ENCODE results near the gene ISCA1. TPM values are rescaled to one million over a fixed set of nuclear protein-coding genes. Genes with fewer than 3 reads are reported as not detected.
A peak's percentile ranks its signal among the peaks of the same experiment; 100 is the strongest.

Gene ISCA1
- polyA plus RNA-seq, 3 donors = 59.5 to 67.9 (median 62.3) TPM

DNA sequence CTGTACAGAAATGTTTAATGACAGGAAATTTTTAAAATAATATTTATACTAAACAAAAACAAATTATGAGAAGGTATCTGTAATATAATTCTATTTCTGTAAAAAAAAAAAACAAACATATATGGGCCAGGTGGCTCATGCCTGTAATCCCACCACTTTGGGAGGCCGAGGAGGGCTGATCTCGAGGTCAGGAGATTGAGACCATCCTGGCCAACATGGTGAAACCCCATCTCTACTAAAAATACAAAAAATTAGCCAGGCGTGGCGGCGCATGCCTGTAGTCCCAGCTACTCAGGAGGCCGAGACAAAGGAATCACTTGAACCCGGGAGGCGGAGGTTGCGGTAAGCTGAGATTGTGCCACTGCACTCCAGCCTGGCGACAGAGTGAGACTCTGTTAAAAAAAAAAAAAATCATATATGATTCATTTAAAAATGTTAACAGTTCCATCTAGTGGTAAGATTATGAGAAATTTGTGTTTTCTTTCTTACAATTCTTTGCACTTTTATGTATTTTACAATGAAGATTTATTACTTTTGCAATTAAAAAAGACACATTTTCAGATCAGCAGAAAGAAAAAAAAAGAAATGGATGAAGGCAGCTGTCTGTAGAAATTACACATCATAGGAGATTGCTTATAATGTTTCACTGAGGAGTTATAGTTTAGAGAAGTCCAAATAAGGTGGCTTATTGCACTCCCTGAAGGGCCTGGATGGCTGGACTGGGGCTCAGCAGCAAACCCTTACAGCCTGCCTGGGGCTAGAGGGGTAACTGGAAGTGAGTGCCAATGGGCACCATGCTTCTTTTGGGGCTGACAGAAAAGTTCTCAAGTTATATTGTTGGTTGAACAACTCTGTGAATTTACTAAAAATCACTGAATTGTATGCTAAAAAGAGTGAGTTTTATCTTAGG, 43.2 kb downstream of the ISCA1 start:
- peak in 1 of 3 donors; percentile 20 for DNase-seq (ENCODE audit: low read depth in 3 of 3, low spot score in 2 of 3)

DNA sequence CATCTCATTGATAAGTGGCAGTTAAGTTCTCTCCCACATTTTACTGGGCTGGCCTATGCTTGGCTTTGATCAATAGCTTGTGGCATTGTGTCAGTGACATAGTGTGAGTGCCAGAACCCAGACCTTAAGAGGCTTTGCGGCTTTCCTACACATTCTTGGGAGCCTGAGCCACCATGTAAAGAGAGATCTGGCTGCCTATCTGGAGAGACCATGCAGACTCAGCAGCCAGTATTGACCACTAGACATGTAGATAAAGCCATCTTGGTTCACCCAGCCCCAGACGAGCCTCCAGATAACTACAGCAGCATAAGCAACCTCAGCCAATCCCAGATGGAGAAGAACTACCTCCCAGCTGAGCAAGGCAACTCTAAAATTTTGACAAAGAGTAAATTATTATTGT, 51.5 kb downstream of the ISCA1 start:
- DNase-seq (ENCODE audit: low read depth in 3 of 3, low spot score in 2 of 3) = no peak

DNA sequence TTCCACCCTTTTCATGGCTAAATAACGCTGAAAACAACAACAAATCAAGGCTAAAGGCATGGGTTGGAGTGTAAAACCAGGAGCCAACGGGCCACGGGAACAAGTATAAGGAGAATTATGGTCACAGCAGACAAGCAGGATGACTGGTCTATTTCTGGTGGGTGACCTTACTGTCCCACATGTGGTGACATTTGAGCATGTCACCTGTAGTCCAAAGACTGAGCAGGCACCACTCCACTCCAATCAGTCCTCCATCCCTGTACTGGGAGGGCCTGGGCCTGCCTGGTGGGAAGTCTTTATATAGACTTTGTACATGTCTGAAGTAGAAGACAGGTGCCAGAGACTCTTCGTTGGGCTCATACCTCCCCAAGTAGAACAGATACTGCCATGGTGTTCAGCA, 59.7 kb downstream of the ISCA1 start:
- DNase-seq (ENCODE audit: low read depth in 3 of 3, low spot score in 2 of 3) = no peak

DNA sequence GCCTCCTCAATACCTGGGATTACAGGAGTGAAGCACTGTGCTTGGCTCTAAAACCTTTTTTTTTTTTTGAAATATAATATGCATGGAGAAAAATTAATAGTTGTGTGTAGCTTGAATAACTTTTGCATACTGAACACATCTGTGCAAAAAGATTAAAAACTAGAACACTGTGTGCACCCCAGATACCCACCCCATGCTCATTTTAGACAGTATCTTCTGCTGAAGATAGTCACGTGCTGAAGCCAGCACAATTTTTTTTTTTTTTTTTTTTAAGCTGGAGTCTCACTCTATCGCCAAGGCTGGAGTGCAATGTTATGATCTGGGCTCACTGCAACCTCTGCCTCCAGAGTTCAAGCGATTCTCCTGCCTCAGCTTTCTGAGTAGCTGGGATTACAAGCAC, 62.7 kb downstream of the ISCA1 start:
- DNase-seq (ENCODE audit: low read depth in 3 of 3, low spot score in 2 of 3) = no peak

DNA sequence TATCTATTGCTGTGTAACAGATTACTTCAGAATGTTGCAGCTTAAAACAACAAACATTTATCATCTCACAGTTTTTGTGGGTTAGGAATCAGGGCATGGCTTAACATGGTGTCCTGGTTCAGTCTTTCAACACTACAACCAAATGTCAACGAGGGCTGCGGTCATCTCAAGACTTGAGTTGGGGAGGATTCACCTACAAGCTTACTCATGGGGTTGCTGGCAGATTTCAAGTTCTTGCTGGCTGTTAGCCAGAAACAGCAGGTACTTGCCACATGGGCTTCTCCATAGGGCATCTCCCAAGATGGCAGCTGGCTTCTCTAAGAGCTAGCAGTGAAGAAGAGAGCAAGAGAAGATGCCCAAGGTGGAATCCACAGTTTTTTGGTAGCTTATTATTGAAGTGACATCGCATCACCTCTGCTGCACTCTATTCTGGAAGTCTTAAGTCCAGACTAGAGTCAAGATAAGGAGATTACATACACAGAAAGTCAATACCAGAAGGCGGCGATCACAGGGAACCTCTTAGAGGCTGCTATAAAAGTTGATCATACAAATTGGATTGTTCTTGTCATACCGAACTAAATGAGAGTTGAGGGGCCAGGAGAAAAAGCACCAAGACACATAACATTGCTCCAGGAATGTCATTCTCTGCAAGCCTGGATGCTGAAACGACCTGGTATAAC, 65.1 kb downstream of the ISCA1 start:
- no peak for DNase-seq (ENCODE audit: low read depth in 3 of 3, low spot score in 2 of 3)

Other genes starting within 250 kb of the ISCA1 start
- gene GOLM1, start 183.0 kb downstream of the ISCA1 start, polyA plus RNA-seq (ENCODE audit: insufficient read length in 3 of 3) = 100 to 1,000 TPM; 165 to 175 (median 168) TPM
- gene C9orf153, start 22.9 kb downstream of the ISCA1 start, polyA plus RNA-seq (ENCODE audit: insufficient read length in 3 of 3) = under 1 TPM in 1 of 3 donors, not detected in 2; 0.24 TPM
- gene TUT7, start 71.9 kb upstream of the ISCA1 start, polyA plus RNA-seq (ENCODE audit: insufficient read length in 3 of 3) = 10 to 100 TPM; 27.3 to 31.1 (median 28.9) TPM

Data from right renal cortex interstitium (tissue), 3 donors.